AML-193 (cell line): ENCODE data around the gene THRA.

Experiments
- DNase-seq, 2 experiments: peaks; one replicate each; lab custom pipeline; 2025; lab: John Stamatoyannopoulos, UW

THRA gene, protein sequence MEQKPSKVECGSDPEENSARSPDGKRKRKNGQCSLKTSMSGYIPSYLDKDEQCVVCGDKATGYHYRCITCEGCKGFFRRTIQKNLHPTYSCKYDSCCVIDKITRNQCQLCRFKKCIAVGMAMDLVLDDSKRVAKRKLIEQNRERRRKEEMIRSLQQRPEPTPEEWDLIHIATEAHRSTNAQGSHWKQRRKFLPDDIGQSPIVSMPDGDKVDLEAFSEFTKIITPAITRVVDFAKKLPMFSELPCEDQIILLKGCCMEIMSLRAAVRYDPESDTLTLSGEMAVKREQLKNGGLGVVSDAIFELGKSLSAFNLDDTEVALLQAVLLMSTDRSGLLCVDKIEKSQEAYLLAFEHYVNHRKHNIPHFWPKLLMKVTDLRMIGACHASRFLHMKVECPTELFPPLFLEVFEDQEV

GRCh38 chr17:40062329-40063186 is at the start of gene THRA:
Gene THRA (plus strand): TSS chr17:40062965. CDS start chr17:40074489, 11,524 bp downstream.
- peak; percentile 63 to 67 for DNase-seq

DNA sequence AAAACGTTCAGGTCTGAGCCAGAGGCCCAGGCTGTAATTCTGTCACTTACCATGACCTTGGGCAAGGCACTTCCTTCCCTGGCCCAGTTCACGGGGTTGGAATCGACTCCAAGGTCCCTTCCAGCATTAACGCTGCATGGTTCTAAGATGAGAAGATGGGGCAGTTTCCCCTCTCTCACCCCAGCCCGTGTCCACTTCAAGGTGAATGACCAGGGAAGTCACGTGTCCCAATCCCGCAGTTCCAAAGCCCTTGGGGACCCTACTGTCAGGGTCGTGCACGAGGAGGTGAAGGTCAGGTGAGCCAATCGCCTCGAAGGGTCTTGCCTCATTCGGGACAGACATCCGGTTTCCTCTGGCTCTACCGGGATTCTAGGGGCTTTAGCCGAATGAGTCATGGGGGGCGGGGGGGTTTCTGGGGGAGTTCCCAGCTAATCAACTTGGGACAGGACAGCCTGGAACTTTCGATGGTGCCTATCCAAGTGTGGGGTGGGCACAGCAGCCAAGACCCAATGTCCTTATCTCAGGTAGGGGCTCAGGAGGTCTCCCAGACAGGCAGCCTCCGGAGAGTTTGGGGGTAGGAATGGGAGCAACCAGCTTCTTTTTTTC is 48.3 kb upstream of the THRA start:
- no peak for DNase-seq

DNA sequence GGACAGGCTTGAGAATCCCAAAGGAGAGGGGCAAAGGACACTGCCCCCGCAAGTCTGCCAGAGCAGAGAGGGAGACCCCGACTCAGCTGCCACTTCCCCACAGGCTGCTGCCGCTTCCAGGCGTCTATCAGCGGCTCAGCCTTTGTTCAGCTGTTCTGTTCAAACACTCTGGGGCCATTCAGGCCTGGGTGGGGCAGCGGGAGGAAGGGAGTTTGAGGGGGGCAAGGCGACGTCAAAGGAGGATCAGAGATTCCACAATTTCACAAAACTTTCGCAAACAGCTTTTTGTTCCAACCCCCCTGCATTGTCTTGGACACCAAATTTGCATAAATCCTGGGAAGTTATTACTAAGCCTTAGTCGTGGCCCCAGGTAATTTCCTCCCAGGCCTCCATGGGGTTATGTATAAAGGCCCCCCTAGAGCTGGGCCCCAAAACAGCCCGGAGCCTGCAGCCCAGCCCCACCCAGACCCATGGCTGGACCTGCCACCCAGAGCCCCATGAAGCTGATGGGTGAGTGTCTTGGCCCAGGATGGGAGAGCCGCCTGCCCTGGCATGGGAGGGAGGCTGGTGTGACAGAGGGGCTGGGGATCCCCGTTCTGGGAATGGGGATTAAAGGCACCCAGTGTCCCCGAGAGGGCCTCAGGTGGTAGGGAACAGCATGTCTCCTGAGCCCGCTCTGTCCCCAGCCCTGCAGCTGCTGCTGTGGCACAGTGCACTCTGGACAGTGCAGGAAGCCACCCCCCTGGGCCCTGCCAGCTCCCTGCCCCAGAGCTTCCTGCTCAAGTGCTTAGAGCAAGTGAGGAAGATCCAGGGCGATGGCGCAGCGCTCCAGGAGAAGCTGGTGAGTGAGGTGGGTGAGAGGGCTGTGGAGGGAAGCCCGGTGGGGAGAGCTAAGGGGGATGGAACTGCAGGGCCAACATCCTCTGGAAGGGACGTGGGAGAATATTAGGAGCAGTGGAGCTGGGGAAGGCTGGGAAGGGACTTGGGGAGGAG is 47.5 kb upstream of the THRA start, which contains the start of gene CSF3:
TSS of gene CSF3 (plus strand) at position 436 of the 993 bp plus-strand sequence. CDS start at position 471, 35 bp downstream.
- DNase-seq: no peak

- DNase-seq: no peak
Observed at GRCh38 chr17:40015998-40016985, 46.5 kb upstream of the THRA start.

DNA sequence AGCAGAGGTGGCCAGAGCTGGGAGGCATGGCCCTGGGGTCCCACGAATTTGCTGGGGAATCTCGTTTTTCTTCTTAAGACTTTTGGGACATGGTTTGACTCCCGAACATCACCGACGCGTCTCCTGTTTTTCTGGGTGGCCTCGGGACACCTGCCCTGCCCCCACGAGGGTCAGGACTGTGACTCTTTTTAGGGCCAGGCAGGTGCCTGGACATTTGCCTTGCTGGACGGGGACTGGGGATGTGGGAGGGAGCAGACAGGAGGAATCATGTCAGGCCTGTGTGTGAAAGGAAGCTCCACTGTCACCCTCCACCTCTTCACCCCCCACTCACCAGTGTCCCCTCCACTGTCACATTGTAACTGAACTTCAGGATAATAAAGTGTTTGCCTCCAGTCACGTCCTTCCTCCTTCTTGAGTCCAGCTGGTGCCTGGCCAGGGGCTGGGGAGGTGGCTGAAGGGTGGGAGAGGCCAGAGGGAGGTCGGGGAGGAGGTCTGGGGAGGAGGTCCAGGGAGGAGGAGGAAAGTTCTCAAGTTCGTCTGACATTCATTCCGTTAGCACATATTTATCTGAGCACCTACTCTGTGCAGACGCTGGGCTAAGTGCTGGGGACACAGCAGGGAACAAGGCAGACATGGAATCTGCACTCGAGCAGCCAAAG is 45.2 kb upstream of the THRA start:
- no peak for DNase-seq

DNA sequence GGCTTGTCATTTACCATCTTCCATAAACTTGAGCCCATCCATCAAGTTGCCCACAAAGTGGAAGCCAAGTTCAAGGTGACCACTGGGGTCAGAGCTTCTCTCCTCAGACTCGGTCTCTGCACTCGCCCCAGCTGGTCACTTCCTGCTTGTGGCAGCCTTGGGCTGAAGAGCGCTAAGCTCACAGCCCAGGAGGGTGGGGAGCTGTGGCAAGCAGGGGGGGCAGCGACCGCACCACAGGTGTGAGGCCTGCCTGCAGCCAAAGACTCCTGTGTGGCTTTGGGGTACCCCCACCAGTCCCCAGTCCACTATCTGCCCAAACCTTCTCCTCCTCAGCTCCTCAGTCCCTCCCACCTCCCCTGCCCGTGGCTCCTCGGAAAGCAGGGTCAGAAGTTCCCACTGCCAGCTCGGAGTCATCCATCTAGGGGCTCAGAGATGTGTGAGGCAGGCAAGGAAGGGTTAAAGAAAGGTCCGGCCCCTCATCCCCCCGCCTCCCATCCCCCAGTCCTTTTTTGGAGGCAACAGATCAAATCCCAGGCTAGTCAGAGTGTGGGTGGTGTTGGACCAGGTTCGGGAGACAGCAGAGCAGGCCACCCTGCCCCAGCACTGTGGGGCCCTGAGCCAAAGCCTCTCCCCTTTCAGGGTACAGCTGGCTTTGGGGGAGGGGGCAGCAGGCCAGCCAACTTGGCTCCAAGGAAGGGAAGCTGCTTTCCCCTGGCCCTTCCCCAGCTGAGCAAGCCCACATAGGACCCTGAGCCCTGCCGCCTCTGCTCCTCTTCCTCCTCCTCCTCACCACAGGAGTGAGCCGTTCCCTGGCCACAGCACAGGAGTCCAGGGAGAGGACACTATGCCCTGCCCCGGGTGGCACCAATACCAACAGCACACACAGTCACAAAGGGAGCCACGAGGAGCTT is 44.3 kb upstream of the THRA start:
- no peak for DNase-seq

DNA sequence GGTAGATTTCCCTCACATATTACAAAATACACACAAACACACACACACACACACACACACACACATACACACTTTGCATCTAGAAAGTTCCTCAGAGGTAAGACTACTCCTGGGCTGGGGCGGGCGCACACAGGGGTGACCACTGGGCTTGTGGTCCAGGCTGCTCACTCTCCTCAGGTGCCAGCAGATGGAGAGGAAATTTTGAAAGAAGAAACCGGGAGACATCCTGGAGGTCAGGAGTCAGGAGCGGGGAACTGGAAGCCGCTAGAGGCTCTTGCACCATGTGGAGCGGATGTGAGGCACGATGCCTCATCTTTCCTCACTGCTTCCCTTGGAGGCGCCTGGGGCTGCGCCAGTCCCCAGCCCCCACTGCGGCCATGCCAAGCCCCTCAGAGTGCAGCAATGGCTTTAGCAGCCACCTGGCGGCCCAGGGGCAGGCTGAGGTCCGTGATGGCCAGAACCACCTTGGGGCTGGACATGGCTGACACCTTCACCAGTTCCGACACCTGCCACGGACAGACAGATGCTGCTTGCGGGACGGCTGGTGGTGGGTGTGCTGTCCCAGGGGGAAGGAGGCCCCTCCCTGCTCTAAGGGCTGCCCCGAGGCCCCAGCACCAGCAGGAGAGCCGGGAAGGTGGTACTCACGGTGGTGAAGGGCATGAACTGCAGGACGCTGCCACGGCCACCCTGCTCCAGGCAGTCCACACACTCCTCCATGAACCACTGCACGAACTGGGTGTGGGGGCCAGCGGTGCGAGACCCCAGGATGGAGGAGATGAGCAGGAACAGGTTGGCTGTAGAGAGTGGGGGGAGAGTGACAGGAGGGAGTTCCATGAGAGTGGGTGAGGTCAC is 43.4 kb upstream of the THRA start:
- no peak for DNase-seq

- DNase-seq: no peak
Observed at GRCh38 chr17:40020146-40020545, 42.6 kb upstream of the THRA start.

- no peak for DNase-seq
Observed at GRCh38 chr17:40021451-40021971, 41.3 kb upstream of the THRA start.

DNA sequence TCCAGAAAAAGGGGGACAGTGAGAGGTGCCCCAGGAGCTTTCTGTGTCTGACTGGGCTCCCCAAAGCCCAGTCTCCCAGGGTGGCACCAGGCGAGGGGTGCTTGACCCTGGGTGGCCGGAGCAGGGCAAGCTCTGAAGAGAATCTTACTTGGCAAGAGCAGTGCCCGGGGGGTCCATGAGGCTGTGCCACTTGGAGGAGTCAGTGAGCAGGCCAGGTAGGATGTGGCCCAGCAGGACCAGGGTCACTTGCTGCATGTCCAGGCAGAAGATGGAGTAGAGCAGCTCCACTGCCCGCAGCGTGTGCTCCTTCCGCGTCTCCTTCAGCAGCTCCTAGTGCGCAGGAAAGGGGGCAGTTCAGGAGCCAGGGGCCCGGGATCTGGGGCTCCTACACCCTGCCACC is 40.3 kb upstream of the THRA start:
- DNase-seq: no peak

- no peak for DNase-seq
Observed at GRCh38 chr17:40022961-40023541, 39.7 kb upstream of the THRA start.

GRCh38 chr17:40023590-40024292 is 39.0 kb upstream of the THRA start:
- DNase-seq: no peak

DNA sequence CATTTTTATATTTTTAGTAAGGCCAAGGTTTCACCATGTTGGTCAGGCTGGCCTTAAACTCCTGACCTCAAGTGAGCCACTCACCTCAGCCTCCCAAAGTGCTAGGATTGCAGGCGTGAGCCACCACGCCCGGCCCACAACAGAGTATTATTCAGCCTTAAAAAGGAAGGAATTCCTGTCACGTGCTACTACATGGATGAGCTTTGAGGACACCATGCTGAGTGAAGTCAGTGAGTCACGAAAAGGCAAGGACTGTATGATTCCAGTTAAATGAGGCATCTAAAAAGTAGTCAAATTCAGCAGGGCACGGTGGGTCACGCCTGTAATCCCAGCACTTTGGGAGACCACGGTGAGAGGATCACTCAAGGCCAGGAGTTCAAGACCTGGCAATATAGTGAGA is 37.9 kb upstream of the THRA start:
- DNase-seq: no peak

- no peak for DNase-seq
Observed at GRCh38 chr17:40025559-40025958, 37.2 kb upstream of the THRA start.

DNA sequence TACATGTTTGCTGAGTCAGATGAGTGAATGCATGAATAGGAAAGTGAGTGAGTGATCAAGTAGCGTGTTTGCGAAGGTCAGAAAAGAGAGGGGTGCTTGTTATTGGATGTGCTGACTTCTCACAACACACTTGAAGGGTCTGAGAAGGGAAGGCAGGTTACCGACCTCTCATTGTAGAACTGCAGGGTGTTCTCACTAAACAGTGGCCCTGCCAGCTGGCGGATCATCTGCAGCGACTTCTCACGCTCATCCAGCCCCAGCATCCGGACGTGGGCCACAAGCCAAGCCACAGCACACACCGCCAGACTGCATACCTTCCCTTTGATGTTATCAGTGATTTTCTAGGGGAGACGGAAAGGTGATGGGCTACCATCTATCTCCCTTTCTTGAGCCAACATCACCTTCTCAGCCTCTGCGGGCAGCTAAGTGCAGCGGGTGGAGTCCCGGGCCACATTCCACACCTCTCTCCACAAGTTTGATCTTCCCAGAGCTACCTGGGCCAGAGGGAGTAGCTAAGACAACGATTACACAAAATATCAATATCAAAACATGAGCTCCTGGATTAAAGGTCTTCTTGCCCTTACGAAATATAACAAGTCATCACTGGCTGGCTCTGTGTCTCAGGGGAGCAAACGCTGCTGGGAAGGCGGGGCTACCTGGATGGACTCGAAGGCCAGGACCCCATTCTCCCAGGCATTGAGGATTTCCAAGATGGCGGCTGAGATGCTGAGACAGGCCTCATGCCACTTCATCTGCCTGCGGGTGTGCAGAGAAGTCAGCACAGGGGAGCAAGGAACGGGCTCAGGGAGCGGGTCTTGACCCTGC is 36.6 kb upstream of the THRA start:
- DNase-seq: no peak
